GM10847 (cell line): ENCODE results near the gene PFDN1.

Source experiments
- POLR2A ChIP-seq: IDR thresholded peaks from 2 replicates; pipeline ENCODE4 v1.6.1; 2011; ENCODE audit not compliant: insufficient read length; ENCODE audit errors: extremely low read depth

The PFDN1 gene

GRCh38 chr5:140312067-140312790 lies 9.3 kb upstream of the PFDN1 start:
- no peak for TF ChIP-seq POLR2A

- no peak for TF ChIP-seq POLR2A
Measured at GRCh38 chr5:140311011-140311467, 8.1 kb upstream of the PFDN1 start.

- no peak for TF ChIP-seq POLR2A
Measured at GRCh38 chr5:140310434-140310833, 7.5 kb upstream of the PFDN1 start.

GRCh38 chr5:140309706-140310249 lies 6.9 kb upstream of the PFDN1 start:
- TF ChIP-seq POLR2A, result no peak

GRCh38 chr5:140305471-140305870 lies 2.6 kb upstream of the PFDN1 start:
- no peak for TF ChIP-seq POLR2A

- TF ChIP-seq POLR2A, result no peak
Measured at GRCh38 chr5:140303966-140304365, 1.1 kb upstream of the PFDN1 start.

GRCh38 chr5:140301136-140301535 lies 1.8 kb downstream of the PFDN1 start:
- no peak for TF ChIP-seq POLR2A

GRCh38 chr5:140299056-140299455 lies 3.8 kb downstream of the PFDN1 start:
- TF ChIP-seq POLR2A, result no peak

GRCh38 chr5:140298183-140298601 lies 4.7 kb downstream of the PFDN1 start:
- TF ChIP-seq POLR2A, result no peak

- no peak for TF ChIP-seq POLR2A
Measured at GRCh38 chr5:140297283-140297682, 5.6 kb downstream of the PFDN1 start.

GRCh38 chr5:140296289-140296688 lies 6.6 kb downstream of the PFDN1 start:
- TF ChIP-seq POLR2A, result no peak

GRCh38 chr5:140295414-140295813 lies 7.5 kb downstream of the PFDN1 start:
- TF ChIP-seq POLR2A, result no peak

- no peak for TF ChIP-seq POLR2A
Measured at GRCh38 chr5:140294753-140295152, 8.1 kb downstream of the PFDN1 start.

GRCh38 chr5:140293849-140294100 lies 9.1 kb downstream of the PFDN1 start:
- TF ChIP-seq POLR2A, result no peak

- no peak for TF ChIP-seq POLR2A
Measured at GRCh38 chr5:140293091-140293848, 9.6 kb downstream of the PFDN1 start.
